Lower leg skin (tissue), 4 donors: ENCODE measurements around the gene APOL6. TPM values are rescaled to one million over a fixed set of nuclear protein-coding genes. Genes with fewer than 3 reads are reported as not detected.
A peak's percentile ranks its signal among the peaks of the same experiment; 100 is the strongest.

ENCODE experiments used
- DNase-seq, 2 donors: peaks; one replicate each; pipeline ENCODE4 v3.0.0-alpha.2; 2019; ENCODE audit warnings: low spot score in 2 of 2
- H3K4me3 ChIP-seq: fragments of 200-600 bp; sonication (generic); 2 replicates; pipeline ENCODE4 v1.5.1; 2017; ENCODE audit warnings: mild to moderate bottlenecking, low read depth; ENCODE audit not compliant: poor library complexity, severe bottlenecking
- CTCF ChIP-seq, 3 donors: fragments of 450-650 bp; IDR thresholded peaks; one replicate each; pipeline ENCODE4 v1.5.1; 2016; ENCODE audit warnings: antibody characterized with exemption in 3 of 3, mild to moderate bottlenecking in 3 of 3, moderate library complexity in 2 of 3
- POLR2A ChIP-seq, 2 donors: fragments of 450-650 bp; IDR thresholded peaks; one replicate each; pipeline ENCODE4 v1.6.1; 2016 to 2017; ENCODE audit warnings: antibody characterized with exemption in 2 of 2, mild to moderate bottlenecking in 1 of 2, moderate library complexity in 1 of 2
- WGBS, 2 donors: methylation state at CpG; one replicate each; pipeline ENCODE4 v1.1.5; 2018; 5-methylcytosine and 5-hydroxymethylcytosine counted together
- intact Hi-C: fragments of 100-400 bp; cut with DNase I; formaldehyde crosslinking; loops from one replicate; pipeline ENCODE4 v1.15.0; 2023; ENCODE audit warnings: low total_unique reads
- total RNA-seq, 4 donors: library from RNA; depleted of rRNA; stranded (reverse); fragments of >200 nt; gene quantifications; one replicate each; pipeline ENCODE4 v1.1.0, GENCODE V29; 2016

Gene APOL6
- total RNA-seq, 4 donors from 2014 or later, result 3.0 to 3.9 (median 3.8) TPM

GRCh38 chr22:35630387-35630793 lies 17.9 kb upstream of the APOL6 start:
- TF ChIP-seq CTCF (IDR thresholded peaks at IDR 0.05) (no peak), POLR2A (IDR thresholded peaks at IDR 0.05) (no peak)
- DNase-seq, result no peak
- 72 to 80% methylated on average over 4 of the region's 4 CpGs for WGBS, 2 donors
- intact Hi-C loops, result no loop called here
- no peak overlapping the region for H3K4me3 ChIP-seq

- TF ChIP-seq CTCF (IDR thresholded peaks at IDR 0.05) (no peak), POLR2A (IDR thresholded peaks at IDR 0.05) (no peak)
- DNase-seq, result no peak
- intact Hi-C loops, result no loop called here
- WGBS, 2 donors, result 90 to 97% methylated on average over 9 of the region's 9 CpGs
- no peak overlapping the region for H3K4me3 ChIP-seq
Measured at GRCh38 chr22:35630891-35631290, 17.4 kb upstream of the APOL6 start.

- no peak overlapping the region for H3K4me3 ChIP-seq
- DNase-seq, result no peak
- WGBS, 2 donors, result 69 to 81% methylated on average over 5 of the region's 5 CpGs
- intact Hi-C loops, result no loop called here
- TF ChIP-seq POLR2A (IDR thresholded peaks at IDR 0.05), result no peak
- TF ChIP-seq CTCF (IDR thresholded peaks at IDR 0.05), result peak in 1 of 3 donors; percentile 27
Measured at GRCh38 chr22:35631597-35631996, 16.6 kb upstream of the APOL6 start.

GRCh38 chr22:35632935-35633334 lies 15.3 kb upstream of the APOL6 start:
- intact Hi-C loops, result no loop called here
- 67 to 79% methylated on average over 3 of the region's 3 CpGs for WGBS, 2 donors
- H3K4me3 ChIP-seq, result no peak overlapping the region
- TF ChIP-seq CTCF (IDR thresholded peaks at IDR 0.05) (no peak), POLR2A (IDR thresholded peaks at IDR 0.05) (no peak)
- DNase-seq, result no peak

- TF ChIP-seq CTCF (IDR thresholded peaks at IDR 0.05) (no peak), POLR2A (IDR thresholded peaks at IDR 0.05) (no peak)
- WGBS, 2 donors, result 85 to 87% methylated on average over 18 of the region's 18 CpGs
- no peak overlapping the region for H3K4me3 ChIP-seq
- intact Hi-C loops, result no loop called here
- DNase-seq, result no peak
Measured at GRCh38 chr22:35633520-35633919, 14.7 kb upstream of the APOL6 start.

- no peak for DNase-seq
- intact Hi-C loops, result no loop called here
- TF ChIP-seq CTCF (IDR thresholded peaks at IDR 0.05), result no peak
- no peak for TF ChIP-seq POLR2A (IDR thresholded peaks at IDR 0.05)
- H3K4me3 ChIP-seq, result no peak overlapping the region
- WGBS, 2 donors, result 79 to 84% methylated on average over 5 of the region's 5 CpGs
Measured at GRCh38 chr22:35634015-35634414, 14.2 kb upstream of the APOL6 start.
